ENCODE data around the gene ZNF74. TPM values are rescaled to one million over a fixed set of nuclear protein-coding genes. Genes with fewer than 3 reads are reported as not detected.

ZNF74 gene
- total RNA-seq, 1 experiment from 2014 or later, result 8.1 TPM

- POLR2A ChIA-PET (ENCODE audit: unreplicated experiment), result no interaction called here
- Histone ChIP-seq H3K27me3 (ENCODE audit: insufficient read depth, low read depth) (no peaks in the 10 kb centered on the region; the same call in 1 of the 2 replicates), H3K4me2 (no peak overlapping the region), H3K79me2 (ENCODE audit: low read depth) (no peaks in the 10 kb centered on the region), H3K27ac (no peak overlapping the region), H3K9me2 (ENCODE audit: insufficient read depth) (no peaks in the 10 kb centered on the region), H3K36me3 (ENCODE audit: low read depth) (no peaks in the 10 kb centered on the region), H3F3A (ENCODE audit: insufficient read depth, low read depth) (no peaks in the 10 kb centered on the region), H4K20me1 (ENCODE audit: insufficient read depth) (no peaks in the 10 kb centered on the region), H3K9me3 (ENCODE audit: insufficient read depth, low read depth) (no peaks in the 10 kb centered on the region), H3K4me3 (no peak overlapping the region), H2AFZ (no peak overlapping the region), H3K4me1 (replicated peaks; ENCODE audit: insufficient read depth) (0 out of 2 replicates have a peak, but pooled peaks cover 3% of the 10 kb centered on the region)
- no TSS peak for BruUV-seq (replicated peaks)
- no peak for DNase-seq
- CTCF ChIA-PET, result no interaction called here
- intact Hi-C loops (cut with micrococcal nuclease; ENCODE audit: unreplicated experiment), result no loop called here
- TF ChIP-seq EZH2 (IDR thresholded peaks at IDR 0.05; ENCODE audit: low read depth), result no peak
Observed at GRCh38 chr22:20432244-20432686, 38.3 kb downstream of the ZNF74 start.

- Histone ChIP-seq H3K4me3 (no peak overlapping the region), H3K4me2 (no peak overlapping the region), H3K9me3 (ENCODE audit: insufficient read depth, low read depth) (no peaks in the 10 kb centered on the region), H3K36me3 (ENCODE audit: low read depth) (no peaks in the 10 kb centered on the region), H3K4me1 (replicated peaks; ENCODE audit: insufficient read depth) (0 out of 2 replicates have a peak, but pooled peaks cover 3% of the 10 kb centered on the region), H3K27ac (no peak overlapping the region), H3F3A (ENCODE audit: insufficient read depth, low read depth) (no peaks in the 10 kb centered on the region), H3K79me2 (ENCODE audit: low read depth) (no peaks in the 10 kb centered on the region), H2AFZ (no peak overlapping the region), H4K20me1 (ENCODE audit: insufficient read depth) (no peaks in the 10 kb centered on the region), H3K27me3 (ENCODE audit: insufficient read depth, low read depth) (no peaks in the 10 kb centered on the region; the same call in 1 of the 2 replicates), H3K9me2 (ENCODE audit: insufficient read depth) (no peaks in the 10 kb centered on the region)
- ChIA-PET POLR2A (ENCODE audit: unreplicated experiment) (no interaction called here), CTCF (no interaction called here)
- intact Hi-C loops (cut with micrococcal nuclease; ENCODE audit: unreplicated experiment), result no loop called here
- no TSS peak for BruUV-seq (replicated peaks)
- TF ChIP-seq, protein P1, sequence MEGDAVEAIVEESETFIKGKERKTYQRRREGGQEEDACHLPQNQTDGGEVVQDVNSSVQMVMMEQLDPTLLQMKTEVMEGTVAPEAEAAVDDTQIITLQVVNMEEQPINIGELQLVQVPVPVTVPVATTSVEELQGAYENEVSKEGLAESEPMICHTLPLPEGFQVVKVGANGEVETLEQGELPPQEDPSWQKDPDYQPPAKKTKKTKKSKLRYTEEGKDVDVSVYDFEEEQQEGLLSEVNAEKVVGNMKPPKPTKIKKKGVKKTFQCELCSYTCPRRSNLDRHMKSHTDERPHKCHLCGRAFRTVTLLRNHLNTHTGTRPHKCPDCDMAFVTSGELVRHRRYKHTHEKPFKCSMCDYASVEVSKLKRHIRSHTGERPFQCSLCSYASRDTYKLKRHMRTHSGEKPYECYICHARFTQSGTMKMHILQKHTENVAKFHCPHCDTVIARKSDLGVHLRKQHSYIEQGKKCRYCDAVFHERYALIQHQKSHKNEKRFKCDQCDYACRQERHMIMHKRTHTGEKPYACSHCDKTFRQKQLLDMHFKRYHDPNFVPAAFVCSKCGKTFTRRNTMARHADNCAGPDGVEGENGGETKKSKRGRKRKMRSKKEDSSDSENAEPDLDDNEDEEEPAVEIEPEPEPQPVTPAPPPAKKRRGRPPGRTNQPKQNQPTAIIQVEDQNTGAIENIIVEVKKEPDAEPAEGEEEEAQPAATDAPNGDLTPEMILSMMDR (conservative IDR thresholded peaks at IDR 0.05), result no peak
- no peak for TF ChIP-seq EZH2 (IDR thresholded peaks at IDR 0.05; ENCODE audit: low read depth)
- DNase-seq, result no peak
Observed at GRCh38 chr22:20433191-20433590, 39.2 kb downstream of the ZNF74 start.

DNA sequence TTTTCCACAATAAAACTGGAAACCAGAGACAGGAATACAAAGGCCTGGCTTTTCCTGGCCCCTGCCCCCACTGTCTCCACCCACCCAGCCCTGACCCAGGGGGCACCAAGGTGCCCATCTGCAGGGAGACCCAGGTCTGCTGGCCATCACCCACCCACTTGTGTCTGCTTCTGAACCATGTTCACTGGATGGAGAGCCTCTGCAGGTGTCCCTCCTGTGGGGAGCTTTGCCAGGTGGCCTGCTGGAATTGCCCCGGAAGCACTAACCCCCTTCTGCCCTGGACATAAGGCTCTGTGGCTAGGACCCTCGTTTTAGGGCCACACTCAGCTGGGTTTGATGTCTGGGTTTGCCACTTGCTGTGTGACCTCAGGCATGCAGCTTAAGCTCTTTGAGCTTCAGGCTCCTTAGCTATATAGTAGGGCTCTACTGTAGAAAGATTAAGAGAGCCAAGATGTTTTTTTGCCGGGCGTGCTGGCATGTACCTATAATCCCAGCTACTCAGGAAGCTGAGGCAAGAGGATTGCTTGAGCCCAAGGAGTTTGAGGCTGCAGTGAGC, 39.8 kb downstream of the ZNF74 start:
- no peaks in the 10 kb centered on the region for H4K20me1 ChIP-seq (ENCODE audit: insufficient read depth)
- intact Hi-C loops (cut with micrococcal nuclease; ENCODE audit: unreplicated experiment), result no loop called here
- H3K79me2 ChIP-seq (ENCODE audit: low read depth), result no peaks in the 10 kb centered on the region
- H3K36me3 ChIP-seq (ENCODE audit: low read depth), result no peaks in the 10 kb centered on the region
- H3K4me1 ChIP-seq (replicated peaks; ENCODE audit: insufficient read depth), result 0 out of 2 replicates have a peak, but pooled peaks cover 3% of the 10 kb centered on the region
- POLR2A ChIA-PET (ENCODE audit: unreplicated experiment), result no interaction called here
- no peaks in the 10 kb centered on the region for H3K9me3 ChIP-seq (ENCODE audit: insufficient read depth, low read depth)
- H2AFZ ChIP-seq, result no peak overlapping the region
- DNase-seq, result no peak
- CTCF ChIA-PET, result no interaction called here
- H3K27me3 ChIP-seq (ENCODE audit: insufficient read depth, low read depth), result no peaks in the 10 kb centered on the region; the same call in 1 of the 2 replicates
- TF ChIP-seq EZH2 (IDR thresholded peaks at IDR 0.05; ENCODE audit: low read depth), result no peak
- TF ChIP-seq, protein P1 (conservative IDR thresholded peaks at IDR 0.05), result no peak
- H3K9me2 ChIP-seq (ENCODE audit: insufficient read depth), result no peaks in the 10 kb centered on the region
- H3K4me3 ChIP-seq, result no peak overlapping the region
- BruUV-seq (replicated peaks), result no TSS peak
- H3K4me2 ChIP-seq, result no peak overlapping the region
- no peak overlapping the region for H3K27ac ChIP-seq
- H3F3A ChIP-seq (ENCODE audit: insufficient read depth, low read depth), result no peaks in the 10 kb centered on the region

Measured in PC-9 (cell line).